C4-2B (cell line): ENCODE data around the gene TMEM258.

Source experiments
- CTCF ChIP-seq: fragments of 450-650 bp; conservative IDR thresholded peaks from 2 replicates; pipeline ENCODE4 v1.5.1; 2017; ENCODE audit warnings: mild to moderate bottlenecking
- ZFX ChIP-seq: fragments of 450-650 bp; IDR thresholded peaks from 2 replicates; pipeline ENCODE4 v1.6.1; 2017

DNA sequence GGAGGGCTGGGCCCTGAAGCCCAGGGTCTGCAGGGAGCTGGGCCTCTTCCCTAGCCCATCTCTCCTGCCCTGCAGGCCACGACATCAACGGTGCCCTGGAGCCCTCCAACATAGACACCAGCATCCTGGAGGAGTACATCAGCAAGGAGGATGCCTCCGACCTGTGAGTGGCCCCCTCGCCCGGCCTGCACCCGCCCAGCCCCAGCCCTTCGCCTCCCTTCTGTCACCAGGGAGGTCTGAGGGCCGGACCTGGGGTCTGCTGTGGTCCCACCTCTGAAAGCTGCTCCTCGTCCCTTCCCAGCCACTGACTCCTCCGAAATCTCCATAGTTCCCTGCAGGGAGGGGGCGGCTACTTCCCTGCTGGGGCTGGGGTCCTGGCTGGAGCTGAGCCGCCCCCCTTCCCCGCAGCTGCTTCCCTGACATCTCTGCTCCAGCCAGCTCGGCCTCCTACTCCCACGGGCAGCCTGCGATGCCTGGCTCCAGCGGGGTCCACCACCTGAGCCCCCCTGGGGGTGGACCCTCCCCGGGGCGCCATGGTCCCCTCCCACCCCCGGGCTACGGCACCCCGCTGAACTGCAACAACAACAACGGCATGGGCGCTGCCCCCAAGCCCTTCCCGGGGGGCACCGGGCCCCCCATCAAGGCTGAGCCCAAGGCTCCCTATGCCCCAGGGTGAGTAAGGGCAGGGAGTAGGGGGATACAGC lies 26.7 kb downstream of the TMEM258 start:
- TF ChIP-seq CTCF (no peak), ZFX (no peak)
